GM18858 (cell line): ENCODE results near the gene LRRC26.

Experiments
- ATAC-seq: cut with Tn5 transposase; IDR thresholded peaks from one replicate; pipeline ENCODE4 v1.9.1; 2021; ENCODE audit not compliant: unreplicated experiment

Gene LRRC26

DNA sequence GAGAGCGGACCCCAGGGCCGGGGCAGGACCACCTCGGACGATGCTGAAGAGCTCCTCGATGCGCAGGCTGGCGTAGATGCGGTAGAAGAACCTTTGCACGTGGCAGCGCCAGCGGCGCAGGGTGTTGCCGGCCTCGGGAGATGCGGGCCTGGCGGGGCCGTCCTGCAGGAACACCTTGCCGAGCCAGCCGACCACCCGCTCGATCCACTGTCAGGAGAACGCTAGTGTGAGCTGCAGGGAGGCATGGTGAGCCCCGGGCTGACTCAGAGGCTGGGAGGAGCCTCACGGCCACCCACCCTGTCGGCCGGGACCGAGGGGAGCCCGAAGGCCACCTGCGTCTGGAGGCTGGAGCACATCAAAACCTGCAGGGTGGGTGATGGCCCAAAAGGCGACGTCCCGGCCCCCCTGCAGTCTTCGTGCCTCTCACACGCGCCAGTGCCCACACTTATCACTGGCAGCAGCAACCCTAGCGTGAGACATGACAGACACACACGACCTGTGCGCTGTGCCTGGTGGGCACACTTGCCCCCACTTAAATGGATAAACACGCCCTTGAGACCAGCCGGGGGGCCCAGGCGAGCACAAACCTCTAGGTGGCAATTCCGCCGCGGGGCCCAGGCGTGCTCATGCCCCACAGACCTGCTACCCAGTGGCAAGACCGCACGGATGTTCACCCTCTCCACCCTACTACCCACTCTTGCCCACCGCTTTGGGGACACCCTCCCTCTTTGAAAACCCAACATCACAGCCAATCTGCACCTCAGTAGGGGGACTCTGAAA, 15.2 kb upstream of the LRRC26 start:
- no peak for ATAC-seq

DNA sequence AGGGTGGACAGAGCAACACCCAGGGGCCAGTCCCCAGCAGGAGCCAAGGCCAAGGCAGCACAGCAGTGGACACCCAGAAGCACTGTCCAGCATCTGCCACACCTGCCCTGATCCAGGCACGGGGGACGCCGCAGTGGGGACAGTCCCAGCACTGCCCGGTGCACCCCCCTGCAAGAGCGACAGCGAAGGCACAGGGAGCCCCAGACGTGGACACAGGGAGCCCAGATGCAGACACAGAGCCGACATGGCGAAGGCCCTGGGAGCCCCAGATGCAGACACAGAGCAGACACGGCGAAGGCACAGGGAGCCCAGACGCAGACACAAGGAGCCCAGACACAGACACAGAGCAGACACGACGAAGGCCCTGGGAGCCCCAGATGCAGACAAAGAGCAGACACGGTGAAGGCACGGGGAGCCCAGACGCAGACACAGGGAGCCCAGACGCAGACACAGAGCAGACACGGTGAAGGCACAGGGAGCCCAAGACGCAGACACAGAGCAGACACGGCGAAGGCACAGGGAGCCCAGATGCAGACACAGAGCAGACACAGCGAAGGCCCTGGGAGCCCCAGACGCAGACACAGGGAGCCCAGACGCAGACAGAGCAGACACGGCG, 14.2 kb upstream of the LRRC26 start:
- no peak for ATAC-seq

DNA sequence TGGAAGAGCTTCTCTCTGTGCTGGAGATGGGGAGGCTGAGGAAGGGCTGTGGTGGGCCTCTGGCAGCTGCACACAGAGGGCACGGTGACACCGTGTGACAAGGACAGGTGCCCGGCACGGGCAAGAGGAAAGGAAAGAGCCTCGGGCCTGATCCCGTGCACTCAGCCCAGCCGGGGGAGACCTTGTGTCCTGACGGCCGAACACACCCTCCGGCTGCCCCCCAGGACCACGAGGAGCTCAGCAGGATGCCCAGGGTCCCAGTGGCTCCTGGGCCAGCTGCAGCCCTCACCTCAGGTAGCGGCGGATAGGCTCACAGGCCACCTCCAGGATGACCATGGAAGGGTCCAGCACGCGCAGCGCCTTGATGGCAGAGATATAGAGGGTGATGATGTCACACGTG, 13.0 kb upstream of the LRRC26 start:
- no peak for ATAC-seq

DNA sequence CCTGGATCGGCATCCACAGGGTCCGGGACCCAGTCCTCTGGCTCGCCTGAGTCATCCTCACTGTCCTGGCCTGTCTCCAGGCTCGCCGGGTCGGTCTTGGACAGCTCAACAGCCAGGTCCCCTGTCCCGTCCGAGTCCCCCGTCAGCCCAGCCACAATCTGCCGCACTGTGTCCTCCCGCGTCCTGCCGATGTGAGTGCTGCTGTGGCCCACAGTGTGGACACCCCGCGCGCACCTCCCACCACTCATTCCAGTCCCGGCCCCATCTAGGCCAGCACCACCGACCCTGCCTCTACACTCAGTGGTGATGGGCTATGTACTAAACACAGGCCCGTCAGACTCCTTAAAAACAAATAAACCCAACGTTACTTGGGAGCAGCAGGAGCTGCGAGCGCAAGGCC, 11.8 kb upstream of the LRRC26 start:
- no peak for ATAC-seq

DNA sequence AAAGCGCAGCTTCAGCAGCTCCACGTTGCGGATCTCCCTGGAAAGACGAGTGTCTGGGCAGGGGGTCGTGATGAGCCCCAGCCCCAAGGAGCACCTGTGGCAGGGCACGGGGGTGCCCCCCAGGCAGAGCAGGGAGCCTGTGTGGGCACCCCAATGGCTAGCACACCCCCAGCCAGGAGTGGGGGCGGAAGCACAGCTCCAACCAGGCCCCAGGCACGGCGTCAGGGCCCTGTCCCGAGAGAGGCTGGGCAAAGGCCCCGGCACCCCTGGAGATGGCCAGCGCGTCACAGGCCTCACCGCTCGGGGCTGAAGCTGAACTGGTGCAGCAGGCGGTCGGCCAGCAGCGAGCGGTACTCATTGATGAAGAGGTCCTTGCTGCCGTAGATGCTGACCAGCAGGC, 10.6 kb upstream of the LRRC26 start:
- ATAC-seq = no peak

DNA sequence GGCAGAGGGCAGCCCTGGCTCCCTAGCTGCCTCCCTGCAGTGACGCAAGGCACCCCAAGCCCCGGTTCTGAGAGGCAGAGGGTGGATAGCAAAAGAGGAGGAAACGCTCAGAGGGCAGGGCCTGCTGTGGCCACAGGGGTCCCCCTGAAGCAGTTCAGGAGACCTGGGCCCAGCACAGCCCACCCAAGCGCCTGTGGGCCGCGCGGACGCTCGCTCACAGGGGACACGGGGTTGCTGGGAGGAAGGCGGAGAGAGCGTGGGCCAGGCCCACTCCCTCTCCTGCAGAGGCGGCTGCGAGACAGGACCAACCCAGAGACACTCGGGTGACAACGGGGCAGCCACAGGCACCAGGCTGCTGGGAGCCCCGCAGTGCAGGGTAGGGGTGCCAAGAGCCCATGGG, 9.9 kb upstream of the LRRC26 start:
- no peak for ATAC-seq

DNA sequence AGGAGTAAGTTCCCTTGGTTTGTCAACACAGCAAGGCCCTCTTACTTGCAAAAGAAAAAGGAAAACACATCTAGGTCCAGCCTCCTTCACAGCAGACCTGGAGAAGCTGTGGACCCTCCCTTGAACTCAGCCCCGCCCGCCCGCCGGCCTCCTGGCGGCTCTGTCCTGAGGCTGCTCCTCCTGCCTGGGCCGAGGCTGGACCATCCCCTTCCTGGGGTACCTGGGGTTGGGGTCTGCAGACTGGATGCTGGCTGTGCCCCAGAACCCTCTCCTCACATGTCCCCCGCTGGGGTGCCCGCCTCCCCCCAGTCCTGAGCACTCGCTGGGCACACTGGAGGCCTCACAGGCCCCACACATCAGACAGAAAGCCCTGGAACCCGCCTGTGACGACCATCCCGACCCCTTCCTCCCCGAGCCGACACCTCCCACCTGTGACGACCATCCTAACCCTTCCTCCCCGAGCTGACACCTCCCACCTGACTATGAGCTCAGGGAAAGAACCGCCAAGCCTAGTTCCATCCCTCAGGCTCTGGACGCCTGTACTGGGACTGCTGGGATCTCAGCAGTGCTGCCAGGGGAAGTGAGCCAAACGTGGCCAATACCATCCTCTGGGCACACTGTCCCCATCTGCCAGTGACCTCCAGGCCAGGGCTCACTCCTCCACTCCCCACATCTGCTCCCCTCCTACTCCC, 9.2 kb upstream of the LRRC26 start:
- ATAC-seq = no peak

DNA sequence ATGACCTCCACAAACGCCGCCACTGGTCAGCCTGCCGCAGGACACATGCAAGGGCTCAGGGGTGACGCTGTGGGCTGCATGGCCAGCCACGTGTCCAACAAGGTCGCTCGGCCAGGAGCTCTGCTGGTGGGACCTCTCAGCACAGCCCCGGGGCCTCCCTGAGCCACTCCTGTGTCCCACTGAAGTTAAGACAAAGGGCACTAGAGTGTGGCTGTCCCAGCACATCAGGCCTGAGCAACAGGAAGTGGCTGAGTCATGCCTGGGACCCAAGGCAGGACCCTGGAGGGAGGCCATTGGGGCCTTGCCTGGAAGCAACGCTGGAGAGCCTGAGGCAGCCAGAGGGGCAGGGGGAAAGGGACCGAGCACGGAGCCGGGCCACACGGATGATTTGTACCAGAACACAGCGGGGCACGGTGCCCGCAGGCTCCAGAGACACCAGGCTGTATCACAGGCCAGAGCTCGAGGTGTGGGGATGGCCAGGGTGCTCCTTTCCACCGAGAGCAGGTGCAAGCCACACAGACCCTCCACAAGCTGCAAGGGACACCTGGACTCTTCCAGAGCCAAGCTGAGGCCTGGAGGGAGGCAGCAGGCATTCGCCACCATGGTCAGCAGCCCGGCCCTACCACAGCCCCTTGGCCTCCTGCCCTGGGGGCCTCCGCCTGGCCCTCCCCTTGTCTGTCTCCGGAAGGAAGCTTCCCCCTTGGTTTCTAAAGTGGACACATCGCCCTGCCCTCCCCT, 8.5 kb upstream of the LRRC26 start:
- ATAC-seq = no peak

DNA sequence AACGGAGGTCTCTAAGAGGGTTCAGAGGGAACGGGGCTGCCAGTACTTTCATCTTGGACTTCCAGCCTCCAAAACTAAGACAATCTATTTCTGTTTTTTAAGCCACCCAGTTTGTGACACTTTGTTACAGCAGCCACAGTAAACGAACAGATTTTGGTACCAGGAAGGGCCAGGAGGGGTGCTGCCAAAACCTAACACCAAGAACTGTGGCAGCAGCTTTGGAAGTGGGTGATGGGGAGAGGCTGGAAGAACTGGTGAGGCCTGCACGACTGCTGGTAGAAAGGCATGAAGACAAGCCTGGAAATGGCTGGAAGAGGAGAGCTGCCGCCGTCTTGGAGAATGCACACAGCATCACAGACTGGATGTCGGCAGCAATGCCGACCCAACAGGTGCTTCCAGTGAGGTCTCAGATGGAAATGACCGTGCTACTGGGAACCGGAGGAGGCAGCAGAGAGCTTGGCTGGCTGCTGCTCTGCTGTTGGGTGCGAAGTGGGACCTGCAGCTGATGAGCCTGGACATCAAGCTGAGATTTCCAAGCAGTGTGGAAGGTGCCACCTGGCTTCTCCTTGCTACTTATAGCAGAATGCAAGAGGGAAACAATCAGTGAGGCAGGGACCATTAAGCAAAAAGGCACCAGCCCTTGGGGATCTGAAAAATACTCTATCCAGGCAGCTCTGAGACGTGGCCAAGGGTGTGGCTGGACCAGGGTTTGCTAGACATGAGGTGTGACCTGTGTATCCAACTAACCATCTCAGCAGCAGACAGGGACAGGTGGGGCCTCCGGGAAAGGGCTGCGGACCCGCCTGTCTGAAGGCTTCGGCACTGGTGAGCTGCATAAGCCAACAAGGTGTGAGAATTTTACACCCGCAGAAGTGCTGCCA, 6.7 kb upstream of the LRRC26 start:
- no peak for ATAC-seq

DNA sequence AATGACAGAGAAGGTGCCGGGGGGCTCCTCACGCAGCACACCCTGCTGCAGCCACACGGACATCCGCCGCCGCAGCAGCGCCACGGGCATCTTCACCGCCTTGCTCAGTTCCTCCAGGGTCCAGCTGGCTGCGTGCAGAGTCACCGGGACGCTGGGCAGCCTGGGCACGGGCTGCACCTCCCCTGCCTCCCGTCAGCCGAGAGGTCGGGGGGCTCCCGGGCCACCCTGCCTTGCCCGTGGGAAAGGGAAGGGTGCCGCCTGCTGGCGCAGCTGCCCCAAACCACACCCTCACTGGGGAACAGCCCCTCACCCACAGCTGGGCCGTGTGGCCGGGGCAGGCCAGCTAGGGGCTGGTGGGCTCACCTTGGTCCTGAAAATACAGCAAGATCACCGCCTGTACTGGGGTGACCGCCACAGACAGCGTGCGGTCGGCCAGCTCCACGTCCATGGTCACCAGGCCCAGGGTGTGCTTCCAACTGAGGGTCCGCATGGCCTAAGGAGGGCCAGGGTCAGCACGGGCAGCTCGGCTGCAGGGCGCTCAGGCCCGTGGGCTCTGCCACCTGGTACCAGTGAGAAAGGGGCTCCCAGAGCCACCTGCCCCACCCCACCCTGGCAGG, 5.6 kb upstream of the LRRC26 start:
- ATAC-seq = no peak

DNA sequence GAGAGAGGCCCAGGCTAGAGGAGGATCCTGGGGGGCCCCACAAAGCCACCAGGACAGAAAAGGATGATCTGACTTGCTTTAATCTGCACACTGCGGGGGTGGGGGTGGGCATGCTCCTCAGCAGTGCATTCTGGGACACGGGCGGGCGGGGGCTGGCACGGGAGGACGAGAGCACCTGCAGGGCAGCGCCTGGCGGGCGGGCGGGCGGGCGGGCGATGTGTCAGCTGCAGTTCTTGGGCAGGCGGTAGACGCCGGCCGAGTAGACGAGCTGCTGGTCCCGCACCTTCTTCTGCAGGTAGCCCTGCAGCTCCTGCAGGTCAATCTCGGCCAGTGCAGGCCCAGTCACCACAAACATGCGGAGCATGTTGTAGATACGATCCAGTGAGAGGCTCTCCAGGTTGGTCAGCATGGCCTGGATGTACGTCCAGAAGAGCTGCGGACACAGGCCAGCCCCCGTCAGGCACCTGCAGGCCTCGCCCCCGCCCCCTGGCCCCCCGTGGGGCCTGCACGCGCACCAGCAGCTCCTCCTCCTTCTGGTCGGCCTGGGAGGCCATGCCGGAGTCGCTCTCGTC, 5.0 kb upstream of the LRRC26 start:
- ATAC-seq = no peak

DNA sequence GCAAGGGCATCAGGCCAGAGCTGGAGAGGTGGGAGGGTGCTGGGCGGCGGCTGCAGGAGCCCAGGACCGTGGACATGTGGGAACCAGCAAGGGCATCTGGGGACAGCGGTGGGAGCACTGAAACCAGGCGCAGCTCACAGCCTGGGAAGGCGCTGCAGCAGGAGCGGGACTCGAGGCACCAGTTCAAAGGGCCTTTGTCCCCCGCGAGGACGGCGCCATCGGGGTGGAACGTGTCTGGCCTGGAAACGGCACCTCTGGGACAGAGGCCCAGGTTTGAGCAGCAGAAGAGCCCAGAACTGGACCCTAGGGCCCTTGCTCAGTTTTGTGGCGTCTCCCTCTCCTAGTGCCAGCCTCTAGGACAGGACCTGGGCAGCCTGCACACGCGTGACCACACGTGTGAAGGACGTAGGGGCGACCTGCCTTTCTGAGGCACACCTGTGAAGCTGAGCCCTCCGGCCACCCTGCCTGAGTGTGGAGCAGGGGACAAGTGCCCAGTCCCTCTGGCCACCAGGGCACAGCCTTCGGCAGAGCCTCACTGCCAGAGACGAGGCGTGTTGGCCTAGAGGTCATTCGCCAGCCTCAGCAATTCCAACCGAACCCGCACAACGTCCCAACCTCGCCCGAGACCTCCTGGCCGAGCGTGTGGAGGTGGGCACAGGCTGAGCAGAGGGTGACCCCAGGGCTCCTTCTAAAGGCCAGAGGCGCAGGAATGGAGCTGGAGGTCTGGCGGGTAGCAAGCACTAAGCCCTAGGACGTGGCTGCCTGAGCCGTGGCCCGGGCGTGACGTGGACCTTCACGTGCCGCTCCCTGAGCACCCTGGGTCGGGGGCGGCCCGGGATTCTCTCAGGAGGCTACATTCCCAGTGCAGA, 4.2 kb upstream of the LRRC26 start:
- ATAC-seq = no peak

DNA sequence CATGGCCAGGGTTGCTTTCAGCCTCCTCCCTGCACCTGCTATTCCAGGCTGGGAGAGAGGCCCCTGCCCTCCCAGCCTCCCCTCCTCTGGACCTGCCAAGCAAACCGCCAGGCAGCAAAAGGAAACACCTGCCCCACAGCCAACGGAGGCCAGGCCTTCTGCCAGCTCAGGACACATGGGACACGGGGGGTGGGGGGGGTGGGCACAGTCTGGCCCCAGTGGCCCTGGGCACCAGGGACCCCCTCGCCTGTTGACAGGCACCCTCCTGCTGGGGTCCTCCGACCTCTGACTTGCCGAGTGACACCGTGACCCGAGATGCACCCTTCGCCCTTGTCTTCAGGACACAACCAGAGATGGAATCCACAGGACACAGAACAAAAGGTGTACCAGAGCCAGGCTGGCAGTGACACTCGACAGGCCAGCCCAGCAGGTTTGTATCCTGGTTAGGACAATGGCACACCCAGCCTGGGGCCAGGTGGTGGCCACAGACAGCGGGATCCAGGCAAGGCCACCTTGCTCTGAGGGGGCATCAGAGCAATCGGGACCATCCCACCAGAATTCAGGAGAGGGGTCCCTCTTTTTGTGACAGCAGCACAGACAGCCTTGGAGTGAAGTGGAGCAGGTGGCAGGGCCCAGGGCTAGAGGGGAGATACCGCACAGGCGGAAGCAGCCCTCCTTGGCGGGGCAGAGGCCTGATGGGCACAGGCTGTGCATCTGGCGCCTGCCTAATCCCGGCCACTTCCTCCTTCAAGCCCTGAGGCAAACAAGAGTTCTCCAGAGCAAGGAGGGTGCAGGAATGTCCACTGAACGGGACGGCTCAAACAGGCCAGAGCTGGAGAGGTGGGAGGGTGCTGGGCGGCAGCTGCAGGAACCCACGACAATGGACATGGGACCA, 3.3 kb upstream of the LRRC26 start:
- no peak for ATAC-seq

DNA sequence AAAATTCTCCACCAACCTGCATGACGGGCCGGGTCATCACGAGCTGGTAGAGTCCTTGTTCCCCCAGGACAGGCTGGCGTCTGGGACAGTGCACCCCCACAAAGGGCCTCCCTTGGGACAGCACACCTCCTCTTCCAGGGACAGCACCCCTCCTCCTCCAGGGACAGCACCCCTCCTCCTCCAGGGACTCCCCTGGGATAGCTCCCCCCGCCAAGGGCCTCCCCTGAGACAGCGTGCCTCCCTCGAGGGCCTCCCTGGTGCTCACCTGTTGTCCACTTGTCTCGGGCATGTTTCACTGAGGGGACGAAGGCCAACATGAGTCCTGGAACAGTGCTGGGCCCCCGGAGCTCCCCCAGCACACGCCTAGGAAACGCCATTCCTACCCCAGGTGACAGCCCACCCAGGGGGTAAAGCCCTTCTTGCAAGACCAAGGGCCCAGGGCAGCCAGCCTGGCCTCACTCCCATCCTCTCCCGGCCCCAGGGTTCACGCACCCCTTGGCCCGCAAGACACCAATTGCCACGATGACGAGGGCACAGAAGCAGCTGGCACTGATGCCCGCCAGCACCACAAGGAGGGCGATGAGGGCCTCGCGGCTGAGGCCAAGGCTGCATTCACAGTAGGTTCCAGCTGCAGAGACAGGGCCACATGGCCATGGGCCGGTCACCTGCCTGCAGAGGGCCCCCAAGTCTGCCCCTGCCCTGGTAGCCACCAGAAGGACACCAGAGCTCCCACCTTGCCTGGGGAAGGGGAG, 1.5 kb upstream of the LRRC26 start:
- no peak for ATAC-seq

DNA sequence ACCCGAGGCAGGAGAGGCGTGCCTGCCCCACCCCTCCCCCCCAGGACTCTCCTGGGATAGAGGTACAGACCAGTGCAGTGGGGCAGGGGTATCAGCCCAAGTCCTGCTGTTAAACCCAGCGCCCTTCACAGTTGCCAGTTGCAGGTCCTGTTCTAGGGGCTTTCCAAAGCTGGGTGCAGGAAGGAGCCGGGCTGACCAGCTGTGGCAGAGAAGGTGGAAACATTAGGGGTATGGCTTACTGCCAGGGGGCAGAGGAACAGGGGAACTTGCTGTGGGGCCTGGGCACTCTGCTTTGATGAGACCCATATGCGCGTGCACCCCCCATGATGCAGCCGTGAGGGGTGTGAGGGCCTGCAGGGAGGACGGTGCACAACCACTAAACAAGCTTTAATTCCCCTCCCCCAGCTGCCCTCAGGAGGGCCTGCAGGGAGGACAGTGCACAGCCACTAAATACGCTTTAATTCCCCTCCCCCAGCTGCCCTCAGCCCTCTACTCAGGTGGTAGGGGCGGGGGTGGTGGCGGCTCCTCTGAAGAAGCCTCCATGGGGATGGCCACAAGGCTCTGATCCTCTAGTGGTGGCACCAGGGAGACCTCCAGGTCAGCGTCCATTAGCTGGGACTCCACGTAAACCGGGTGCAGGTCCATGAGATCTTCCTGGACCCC, 766 bp upstream of the LRRC26 start:
- ATAC-seq = no peak
